Measurements from ENCODE around the gene NTHL1.
"Not testable (repeated sequence)": the region's sequence is repeated elsewhere in the genome, so short reads cannot be mapped to it uniquely, and the experiment has no call there.

Gene NTHL1

GRCh38 chr16:2027024-2028010 lies 20.3 kb downstream of the NTHL1 start:
- DNase-seq, result no peak

- peak; percentile 60 for DNase-seq
Observed at GRCh38 chr16:2026461-2027023, 21.1 kb downstream of the NTHL1 start, which contains the start of gene NHERF2. Gene NHERF2 (plus strand): TSS chr16:2026902. CDS start chr16:2027006, 104 bp downstream.

- DNase-seq, result no peak
Observed at GRCh38 chr16:2025878-2026460, 21.7 kb downstream of the NTHL1 start.

GRCh38 chr16:2025251-2025650 lies 22.4 kb downstream of the NTHL1 start:
- DNase-seq, result no peak

- no peak for DNase-seq
Observed at GRCh38 chr16:2024032-2024420, 23.6 kb downstream of the NTHL1 start.

GRCh38 chr16:2023092-2024031 lies 24.3 kb downstream of the NTHL1 start:
- DNase-seq, result peak; percentile 99

GRCh38 chr16:2022723-2023091 lies 24.9 kb downstream of the NTHL1 start:
- DNase-seq, result no peak

GRCh38 chr16:2019921-2020831 lies 27.5 kb downstream of the NTHL1 start:
- DNase-seq, result no peak

- DNase-seq, result no peak
Observed at GRCh38 chr16:2019518-2019920, 28.1 kb downstream of the NTHL1 start, which contains the start of gene NPW. Gene NPW (plus strand): TSS chr16:2019785.

GRCh38 chr16:2016407-2016922 lies 31.2 kb downstream of the NTHL1 start:
- DNase-seq, result peak; percentile 39

- DNase-seq, result no peak
Observed at GRCh38 chr16:2015947-2016208, 31.8 kb downstream of the NTHL1 start.

- no peak for DNase-seq
Observed at GRCh38 chr16:2015117-2015946, 32.3 kb downstream of the NTHL1 start.

- no peak for DNase-seq
Observed at GRCh38 chr16:2013527-2013926, 34.1 kb downstream of the NTHL1 start.

- not testable (repeated sequence) for DNase-seq
Observed at GRCh38 chr16:2011726-2012125, 35.9 kb downstream of the NTHL1 start.

GRCh38 chr16:2009791-2010510 lies 37.7 kb downstream of the NTHL1 start, which contains the start of gene ZNF598:
Gene ZNF598 (minus strand): TSS chr16:2009821.
- peak; percentile 83 for DNase-seq

GRCh38 chr16:2009164-2009711 lies 38.4 kb downstream of the NTHL1 start:
- peak; percentile 41 for DNase-seq

- DNase-seq, result no peak
Observed at GRCh38 chr16:2008631-2009163, 38.9 kb downstream of the NTHL1 start.

GRCh38 chr16:2008009-2008526 lies 39.6 kb downstream of the NTHL1 start:
- no peak for DNase-seq
